ENCODE measurements around the gene DRP2. TPM values are rescaled to one million over a fixed set of nuclear protein-coding genes. Genes with fewer than 3 reads are reported as not detected.
"Not testable (repeated sequence)": the region's sequence is repeated elsewhere in the genome, so short reads cannot be mapped to it uniquely, and the experiment has no call there.

The DRP2 gene
- total RNA-seq (2021) (0.80 and 0.94 TPM in 2 replicates), Bru-seq, nascent RNA (percentile 24 among the genes with signal in this experiment), BruChase-seq, experiment 1, labeled RNA remaining after a 2-hour chase (percentile 39 among the genes with signal in this experiment), BruChase-seq, experiment 2, labeled RNA remaining after a 6-hour chase (percentile 38 among the genes with signal in this experiment)
- long read RNA-seq = 0 reads

- POLR2A ChIA-PET (ENCODE audit: unreplicated experiment) = no interaction called here
- Histone ChIP-seq H4K20me1 (ENCODE audit: insufficient read depth) (no peaks in the 10 kb centered on the region), H3F3A (ENCODE audit: insufficient read depth, low read depth) (no peaks in the 10 kb centered on the region), H3K9me3 (ENCODE audit: insufficient read depth, low read depth) (no peaks in the 10 kb centered on the region), H3K79me2 (ENCODE audit: low read depth) (no peaks in the 10 kb centered on the region), H3K9me2 (ENCODE audit: insufficient read depth) (no peaks in the 10 kb centered on the region), H3K4me1 (replicated peaks; ENCODE audit: insufficient read depth) (no peaks in the 10 kb centered on the region), H3K27me3 (ENCODE audit: insufficient read depth, low read depth) (no peaks in the 10 kb centered on the region), H3K4me3 (no peak within 1 kb of the TSS), H3K36me3 (ENCODE audit: low read depth) (no peaks in the 10 kb centered on the region), H2AFZ (no peak within 1 kb of the TSS), H3K4me2 (no peak within 1 kb of the TSS), H3K27ac (no peak within 1 kb of the TSS)
- TF ChIP-seq CTCF (conservative IDR thresholded peaks at IDR 0.05) (no peak), EZH2 (IDR thresholded peaks at IDR 0.05; ENCODE audit: low read depth) (no peak)
- intact Hi-C loops (cut with micrococcal nuclease; ENCODE audit: unreplicated experiment) = no loop called here
- no TSS peak for BruUV-seq (replicated peaks)
- no peak for DNase-seq
- CTCF ChIA-PET = no interaction called here
Measured at GRCh38 chrX:101219116-101219863, at the start of gene DRP2. Gene DRP2 (plus strand): TSS chrX:101219786. CDS start chrX:101231648, 11,862 bp downstream.

GRCh38 chrX:101171883-101172400, 47.6 kb upstream of the DRP2 start:
- no peaks in the 10 kb centered on the region for H3K27me3 ChIP-seq (ENCODE audit: insufficient read depth, low read depth)
- H3K4me2 ChIP-seq = no peak overlapping the region
- intact Hi-C loops (cut with micrococcal nuclease; ENCODE audit: unreplicated experiment) = no loop called here
- no peak overlapping the region for H2AFZ ChIP-seq
- H3K4me3 ChIP-seq = no peak overlapping the region
- no peaks in the 10 kb centered on the region for H3K79me2 ChIP-seq (ENCODE audit: low read depth)
- CTCF ChIA-PET = no interaction called here
- DNase-seq = no peak
- H3K9me2 ChIP-seq (ENCODE audit: insufficient read depth) = no peaks in the 10 kb centered on the region
- POLR2A ChIA-PET (ENCODE audit: unreplicated experiment) = no interaction called here
- H3K36me3 ChIP-seq (ENCODE audit: low read depth) = no peaks in the 10 kb centered on the region
- no peaks in the 10 kb centered on the region for H4K20me1 ChIP-seq (ENCODE audit: insufficient read depth)
- 0 out of 2 replicates have a peak, but pooled peaks cover 3% of the 10 kb centered on the region for H3F3A ChIP-seq (ENCODE audit: insufficient read depth, low read depth)
- TF ChIP-seq EZH2 (IDR thresholded peaks at IDR 0.05; ENCODE audit: low read depth) = no peak
- no peak for TF ChIP-seq CTCF (conservative IDR thresholded peaks at IDR 0.05)
- no TSS peak for BruUV-seq (replicated peaks)
- no peaks in the 10 kb centered on the region for H3K4me1 ChIP-seq (replicated peaks; ENCODE audit: insufficient read depth)
- no peak overlapping the region for H3K27ac ChIP-seq
- H3K9me3 ChIP-seq (ENCODE audit: insufficient read depth, low read depth) = no peaks in the 10 kb centered on the region

GRCh38 chrX:101176439-101176838, 43.1 kb upstream of the DRP2 start:
- Histone ChIP-seq H3K9me2 (ENCODE audit: insufficient read depth) (no peaks in the 10 kb centered on the region), H4K20me1 (ENCODE audit: insufficient read depth) (no peaks in the 10 kb centered on the region), H3K4me3 (no peak overlapping the region), H3K4me1 (replicated peaks; ENCODE audit: insufficient read depth) (no peaks in the 10 kb centered on the region), H3K9me3 (ENCODE audit: insufficient read depth, low read depth) (no peaks in the 10 kb centered on the region), H3K27ac (no peak overlapping the region), H3F3A (ENCODE audit: insufficient read depth, low read depth) (0 out of 2 replicates have a peak, but pooled peaks cover 2% of the 10 kb centered on the region), H3K79me2 (ENCODE audit: low read depth) (no peaks in the 10 kb centered on the region), H3K27me3 (ENCODE audit: insufficient read depth, low read depth) (no peaks in the 10 kb centered on the region), H2AFZ (no peak overlapping the region), H3K4me2 (no peak overlapping the region), H3K36me3 (ENCODE audit: low read depth) (no peaks in the 10 kb centered on the region)
- TF ChIP-seq CTCF (conservative IDR thresholded peaks at IDR 0.05) = no peak
- TF ChIP-seq EZH2 (IDR thresholded peaks at IDR 0.05; ENCODE audit: low read depth) = no peak
- no peak for DNase-seq
- CTCF ChIA-PET = no interaction called here
- no TSS peak for BruUV-seq (replicated peaks)
- intact Hi-C loops (cut with micrococcal nuclease; ENCODE audit: unreplicated experiment) = no loop called here
- POLR2A ChIA-PET (ENCODE audit: unreplicated experiment) = no interaction called here

- H4K20me1 ChIP-seq (ENCODE audit: insufficient read depth); H3K9me2 ChIP-seq (ENCODE audit: insufficient read depth); H3K79me2 ChIP-seq (ENCODE audit: low read depth); H3K4me1 ChIP-seq (replicated peaks; ENCODE audit: insufficient read depth); POLR2A ChIA-PET (ENCODE audit: unreplicated experiment); H3K36me3 ChIP-seq (ENCODE audit: low read depth); H3K27me3 ChIP-seq (ENCODE audit: insufficient read depth, low read depth); H3K27ac ChIP-seq; H3K4me3 ChIP-seq; H3F3A ChIP-seq (ENCODE audit: insufficient read depth, low read depth); CTCF ChIA-PET; H3K4me2 ChIP-seq; DNase-seq; intact Hi-C loops (cut with micrococcal nuclease; ENCODE audit: unreplicated experiment); H3K9me3 ChIP-seq (ENCODE audit: insufficient read depth, low read depth); BruUV-seq (replicated peaks); H2AFZ ChIP-seq: not testable (repeated sequence)
Measured at GRCh38 chrX:101184876-101185275, 34.7 kb upstream of the DRP2 start.

GRCh38 chrX:101187961-101188360, 31.6 kb upstream of the DRP2 start:
- H3K36me3 ChIP-seq (ENCODE audit: low read depth); H3K4me3 ChIP-seq; H3K9me2 ChIP-seq (ENCODE audit: insufficient read depth); BruUV-seq (replicated peaks); H3K79me2 ChIP-seq (ENCODE audit: low read depth); intact Hi-C loops (cut with micrococcal nuclease; ENCODE audit: unreplicated experiment); H3K27ac ChIP-seq; H3F3A ChIP-seq (ENCODE audit: insufficient read depth, low read depth); H2AFZ ChIP-seq; H3K4me2 ChIP-seq; H3K27me3 ChIP-seq (ENCODE audit: insufficient read depth, low read depth); DNase-seq; H4K20me1 ChIP-seq (ENCODE audit: insufficient read depth); POLR2A ChIA-PET (ENCODE audit: unreplicated experiment); H3K4me1 ChIP-seq (replicated peaks; ENCODE audit: insufficient read depth); CTCF ChIA-PET; H3K9me3 ChIP-seq (ENCODE audit: insufficient read depth, low read depth): not testable (repeated sequence)

All from PC-9 (cell line).